T-helper 2 cell (primary cell): ENCODE results near the gene SLC25A5.
A peak's percentile ranks its signal among the peaks of the same experiment; 100 is the strongest.
"Not testable (repeated sequence)": the region's sequence is repeated elsewhere in the genome, so short reads cannot be mapped to it uniquely, and the experiment has no call there.

ENCODE experiments used
- DNase-seq, 5 experiments: peaks; one replicate each; pipeline versions ENCODE4 v3.0.0 to v3.0.0-alpha.2; 2012 to 2022

The SLC25A5 gene

DNA sequence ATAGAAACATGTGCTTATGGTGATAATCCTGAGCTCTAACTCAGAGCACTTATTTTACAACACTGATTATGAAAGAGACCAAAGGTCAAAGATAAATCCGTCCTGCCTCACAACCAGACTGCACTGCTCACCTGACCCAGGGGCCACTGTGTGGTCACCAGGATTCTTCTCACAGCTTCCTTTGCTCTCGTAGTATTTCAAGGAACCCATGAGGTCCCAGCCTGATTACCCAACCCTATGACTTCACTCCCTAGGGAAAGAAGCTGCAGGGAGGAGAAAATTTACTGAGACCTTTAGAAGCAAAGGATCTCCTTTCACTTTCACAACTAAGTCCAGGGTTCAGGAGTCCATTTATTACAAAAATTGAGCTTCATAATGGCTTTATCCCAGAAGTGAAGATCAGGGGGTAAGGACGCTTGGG is 9.6 kb downstream of the SLC25A5 start:
- DNase-seq: no peak

DNA sequence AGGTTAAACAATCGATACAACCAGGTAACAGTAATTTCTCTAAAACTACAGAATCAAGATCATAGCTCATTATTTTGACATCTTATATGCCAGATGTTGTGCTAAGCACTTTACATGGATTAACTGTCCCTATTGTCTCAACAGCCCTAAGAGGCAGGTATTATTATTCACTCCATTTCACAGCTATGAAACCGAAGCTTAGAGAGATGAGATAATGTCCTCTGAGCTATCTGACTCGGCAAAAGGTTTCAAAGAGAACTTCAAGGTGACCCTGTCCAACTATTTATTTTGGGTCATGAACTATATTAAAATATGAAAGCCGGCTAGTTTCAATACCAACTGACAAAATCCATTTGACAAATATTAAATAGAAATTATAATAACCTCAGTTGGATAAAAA is 10.3 kb downstream of the SLC25A5 start:
- DNase-seq: no peak

DNA sequence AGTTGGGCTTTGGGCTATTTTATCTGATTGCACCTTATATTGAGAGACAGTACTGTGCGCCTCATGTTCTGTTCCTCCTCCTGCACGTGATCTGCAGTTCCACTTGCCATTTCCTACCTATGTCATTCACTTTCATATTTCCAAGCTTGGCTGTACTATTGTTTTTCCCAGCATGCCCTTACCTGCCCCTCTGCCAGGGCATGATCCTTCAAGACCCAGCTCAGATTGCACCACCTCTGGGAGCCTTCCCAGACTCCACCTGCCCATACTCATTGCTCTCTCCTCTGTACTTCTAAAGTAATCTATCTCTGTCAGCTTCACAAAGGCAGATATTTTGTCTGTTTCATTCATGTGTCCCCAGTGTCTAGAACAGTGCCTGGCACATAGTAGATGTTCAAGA is 11.6 kb downstream of the SLC25A5 start:
- DNase-seq: no peak

DNA sequence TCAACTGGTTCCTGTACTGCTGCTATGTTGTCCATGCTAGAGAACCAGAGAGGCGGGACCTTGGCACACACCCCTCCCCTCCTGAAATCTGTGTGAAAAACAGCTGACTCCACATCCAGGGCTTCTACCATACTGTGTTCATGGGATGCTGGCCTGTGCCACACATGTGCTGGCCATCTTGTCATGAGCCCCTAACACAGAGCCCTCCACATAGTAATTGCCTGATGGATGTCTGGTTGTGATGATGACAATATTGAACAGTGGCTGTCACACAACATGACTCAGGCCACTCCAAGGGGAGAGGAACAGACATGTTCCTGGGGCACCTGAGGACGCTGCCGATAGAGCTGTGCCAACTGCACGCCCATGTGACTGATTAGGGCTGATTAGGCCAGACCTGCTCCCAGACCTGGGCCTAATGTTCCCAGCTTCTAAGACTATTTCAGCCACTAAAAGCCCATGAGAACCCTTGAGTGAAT is 13.1 kb downstream of the SLC25A5 start:
- no peak for DNase-seq

DNA sequence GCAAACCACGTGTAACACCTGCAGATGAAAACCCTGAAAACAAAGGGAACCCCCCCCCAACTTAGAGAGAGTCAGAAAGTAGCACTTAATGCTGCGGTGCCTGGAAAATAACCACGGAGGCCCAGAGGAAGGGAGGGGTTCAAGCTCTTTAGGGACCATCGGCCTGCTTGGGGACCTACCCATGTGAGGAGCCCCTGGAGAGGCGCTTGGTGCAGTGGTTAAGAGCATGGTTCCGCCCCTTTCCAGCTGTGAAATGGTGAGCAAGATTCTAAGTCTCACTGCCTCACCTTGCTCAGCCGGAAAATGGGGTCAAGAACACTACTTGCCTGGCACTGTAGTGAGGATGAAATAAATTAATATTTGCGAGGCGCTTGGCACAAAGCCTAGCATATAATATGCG is 13.8 kb downstream of the SLC25A5 start:
- DNase-seq: no peak

DNA sequence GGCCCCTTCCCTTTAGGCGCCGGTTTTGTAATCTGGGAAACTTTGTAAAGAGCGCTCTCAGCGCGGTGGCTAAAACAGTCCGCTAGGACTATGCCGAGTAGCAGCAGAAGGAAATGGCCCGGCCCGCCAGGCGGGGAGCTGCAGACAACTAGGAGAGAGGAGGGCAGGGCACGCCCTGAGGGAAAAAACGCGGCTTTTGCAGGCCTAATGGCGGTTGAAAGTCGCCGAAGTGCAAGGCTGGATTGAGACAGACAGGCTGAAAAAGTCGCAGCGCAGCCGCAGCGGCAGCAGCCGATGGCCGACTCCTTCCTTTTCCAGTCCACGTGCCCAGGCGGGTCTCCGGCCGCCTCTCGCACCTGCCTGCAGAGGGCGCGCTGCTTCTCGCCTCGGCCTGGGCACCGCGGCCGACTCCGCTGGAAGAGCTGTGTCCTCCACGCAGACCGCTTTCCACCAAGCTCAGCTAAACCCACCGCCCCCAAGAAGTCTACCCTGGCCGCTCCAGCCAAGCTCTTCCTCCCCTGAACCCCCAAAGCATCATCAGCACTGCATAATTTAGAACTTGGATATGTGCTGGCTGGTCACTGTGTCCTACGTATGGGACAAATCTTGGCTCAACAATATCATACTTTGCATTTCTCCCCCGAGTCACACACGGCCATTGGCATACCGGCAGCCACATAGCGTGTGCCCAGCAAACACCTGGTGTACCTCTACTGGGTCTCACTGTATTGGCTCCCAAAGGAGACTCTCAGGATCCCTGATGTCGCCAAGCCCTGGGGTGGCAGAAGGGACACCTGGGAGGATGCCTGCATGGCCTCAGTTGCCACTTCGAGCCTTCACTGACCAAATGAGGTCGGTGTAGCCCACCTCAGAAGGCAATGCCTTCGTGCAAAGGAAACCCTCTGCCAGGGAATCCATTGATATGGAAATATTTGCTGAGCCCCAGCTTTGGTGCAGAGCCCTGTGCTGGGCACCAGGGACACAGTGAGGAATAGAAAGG is 14.5 kb downstream of the SLC25A5 start:
- peak; percentile 36 to 71 (median 44) for DNase-seq

DNA sequence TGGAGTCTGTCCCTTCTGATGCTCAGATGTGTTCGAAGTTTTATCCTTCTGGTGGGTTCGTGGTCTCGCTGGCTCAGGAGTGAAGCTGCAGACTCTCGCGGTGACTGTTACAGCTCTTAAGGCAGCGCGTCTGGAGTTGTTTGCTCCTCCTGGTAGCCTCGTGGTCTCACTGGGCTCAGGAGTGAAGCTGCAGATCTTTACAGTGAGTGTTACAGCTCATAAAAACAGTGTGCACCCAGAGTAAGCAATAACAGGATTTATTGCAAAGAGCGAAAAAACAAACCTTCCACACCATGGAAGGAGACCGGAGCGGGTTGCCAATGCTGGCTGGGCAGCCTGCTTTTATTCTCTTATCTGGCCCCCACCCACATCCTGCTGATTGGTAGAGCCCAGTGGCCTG is 18.5 kb downstream of the SLC25A5 start:
- no peak for DNase-seq

DNA sequence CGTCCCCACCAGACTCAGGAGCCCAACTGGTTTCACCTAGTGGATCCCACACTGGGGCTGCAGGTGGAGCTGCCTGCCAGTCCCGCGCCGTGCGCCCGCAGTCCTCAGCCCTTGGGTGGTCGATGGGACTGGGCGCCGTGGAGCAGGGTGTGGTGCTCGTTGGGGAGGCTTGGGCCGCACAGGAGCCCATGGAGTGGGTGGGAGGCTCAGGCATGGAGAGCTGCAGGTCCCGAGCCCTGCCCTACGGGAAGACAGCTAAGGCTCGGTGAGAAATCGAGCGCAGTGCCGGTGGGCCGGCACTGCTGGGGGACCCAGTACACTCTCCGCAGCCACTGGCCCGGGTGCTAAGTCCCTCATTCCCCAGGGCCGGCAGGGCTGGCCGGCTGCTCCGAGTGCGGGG is 19.5 kb downstream of the SLC25A5 start:
- DNase-seq: not testable (repeated sequence)

DNA sequence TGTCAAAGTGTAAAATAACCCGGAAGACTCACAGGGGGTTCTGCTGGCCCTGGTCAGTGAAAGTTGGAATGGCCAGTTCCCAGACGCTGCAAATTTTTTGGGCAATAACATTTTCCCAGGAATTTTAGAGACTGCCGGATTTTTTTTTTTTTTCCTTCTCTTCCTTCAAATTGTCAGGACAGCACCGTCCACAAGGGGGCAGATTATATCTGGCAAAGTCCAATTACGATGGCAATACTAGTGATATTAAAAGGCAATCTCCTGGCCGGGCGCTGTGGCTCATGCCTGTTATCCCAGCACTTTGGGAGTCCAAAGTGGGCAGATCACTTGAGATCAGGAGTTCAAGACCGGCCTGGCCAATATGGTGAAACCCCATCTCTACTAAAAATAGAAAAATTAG is 20.5 kb downstream of the SLC25A5 start:
- DNase-seq: peak in 3 of 5 experiments; percentile 1 to 26 (median 12)

DNA sequence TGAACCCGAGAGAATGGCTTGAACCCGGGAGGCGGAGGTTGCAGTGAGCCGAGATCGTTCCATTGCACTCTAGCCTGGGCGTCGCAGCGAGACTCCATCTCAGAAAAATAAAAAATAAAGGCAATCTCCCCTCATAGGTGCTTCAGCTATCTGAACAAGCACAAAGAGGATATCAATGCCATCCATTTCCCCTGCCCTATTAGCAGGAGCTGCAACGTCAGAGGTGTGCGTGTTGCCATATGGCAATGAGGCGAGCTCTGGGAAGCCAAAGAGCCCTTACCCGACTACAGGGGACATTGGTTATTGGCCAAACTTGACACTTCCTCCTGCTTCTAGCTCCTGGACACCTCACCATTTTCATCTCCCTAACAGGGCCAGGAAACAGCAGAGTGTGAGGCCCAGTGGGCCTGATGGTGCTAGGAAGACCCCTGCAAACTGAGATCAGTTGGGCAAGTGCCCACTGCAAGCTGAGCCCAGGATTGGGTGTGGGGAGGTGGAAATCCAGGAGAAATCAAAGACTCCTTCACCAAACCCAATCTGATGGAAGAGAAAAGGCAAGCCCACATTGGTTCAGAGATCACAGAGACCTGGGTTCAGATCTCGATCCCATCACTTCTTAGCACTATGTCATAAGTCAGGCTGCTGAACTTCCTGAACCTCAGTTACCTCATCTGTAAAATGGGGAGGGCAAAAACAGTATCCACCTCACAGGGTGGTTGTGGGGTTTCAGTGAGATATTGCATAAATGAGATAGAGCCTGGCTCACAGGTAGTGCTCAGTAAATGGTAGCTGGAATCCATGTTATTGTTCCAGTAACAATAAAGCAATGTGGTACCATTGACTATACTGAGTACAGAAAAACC is 21.2 kb downstream of the SLC25A5 start:
- DNase-seq: no peak

DNA sequence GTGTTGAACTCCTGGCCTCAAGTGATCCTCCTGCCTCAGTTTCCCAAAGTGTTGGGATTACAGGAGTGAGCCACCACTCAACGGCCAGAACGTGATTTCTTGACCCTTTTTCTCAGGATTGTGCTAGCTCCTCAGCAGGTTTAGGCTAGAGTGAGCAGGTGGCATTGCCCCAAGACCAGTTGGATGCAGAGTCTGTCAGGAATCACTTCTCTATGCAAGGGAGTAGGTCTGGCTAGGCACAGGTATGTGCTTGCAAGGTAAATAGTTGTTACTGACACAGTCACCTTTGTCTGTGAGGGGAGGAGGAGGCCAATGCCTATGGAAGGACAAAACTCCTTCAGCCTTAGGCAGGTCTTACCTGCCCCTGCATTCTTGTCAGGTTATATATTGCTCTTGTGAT is 24.2 kb downstream of the SLC25A5 start:
- DNase-seq: no peak

DNA sequence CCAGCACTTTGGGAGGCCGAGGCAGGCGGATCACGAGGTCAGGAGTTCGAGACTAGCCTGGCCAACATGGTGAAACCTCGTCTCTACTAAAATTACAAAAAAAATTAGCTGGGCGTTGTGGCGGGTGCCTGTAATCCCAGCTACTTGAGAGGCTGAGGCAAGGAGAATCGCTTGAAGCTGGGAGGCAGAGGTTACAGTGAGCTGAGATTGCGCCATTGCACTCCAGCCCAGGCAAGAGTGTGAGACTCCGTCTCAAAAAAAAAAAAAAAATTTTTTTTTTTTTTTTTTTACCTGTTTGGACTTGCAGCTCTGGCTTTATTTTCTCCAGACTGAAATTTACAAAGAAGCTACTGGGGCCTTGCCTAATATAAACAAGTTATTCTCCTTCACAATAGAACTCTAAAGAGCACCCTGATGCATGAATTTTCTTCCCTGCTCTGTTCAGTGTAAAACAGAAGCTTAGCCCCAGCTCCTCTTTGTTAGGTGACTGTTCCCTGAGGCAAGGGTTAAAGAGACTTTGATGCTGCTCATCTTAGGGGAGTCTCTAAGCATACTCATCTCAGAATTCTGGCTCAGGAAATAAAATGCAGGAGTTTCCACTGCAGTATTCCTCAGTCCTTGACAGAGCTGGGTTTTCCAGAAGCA is 25.7 kb downstream of the SLC25A5 start:
- not testable (repeated sequence) for DNase-seq

DNA sequence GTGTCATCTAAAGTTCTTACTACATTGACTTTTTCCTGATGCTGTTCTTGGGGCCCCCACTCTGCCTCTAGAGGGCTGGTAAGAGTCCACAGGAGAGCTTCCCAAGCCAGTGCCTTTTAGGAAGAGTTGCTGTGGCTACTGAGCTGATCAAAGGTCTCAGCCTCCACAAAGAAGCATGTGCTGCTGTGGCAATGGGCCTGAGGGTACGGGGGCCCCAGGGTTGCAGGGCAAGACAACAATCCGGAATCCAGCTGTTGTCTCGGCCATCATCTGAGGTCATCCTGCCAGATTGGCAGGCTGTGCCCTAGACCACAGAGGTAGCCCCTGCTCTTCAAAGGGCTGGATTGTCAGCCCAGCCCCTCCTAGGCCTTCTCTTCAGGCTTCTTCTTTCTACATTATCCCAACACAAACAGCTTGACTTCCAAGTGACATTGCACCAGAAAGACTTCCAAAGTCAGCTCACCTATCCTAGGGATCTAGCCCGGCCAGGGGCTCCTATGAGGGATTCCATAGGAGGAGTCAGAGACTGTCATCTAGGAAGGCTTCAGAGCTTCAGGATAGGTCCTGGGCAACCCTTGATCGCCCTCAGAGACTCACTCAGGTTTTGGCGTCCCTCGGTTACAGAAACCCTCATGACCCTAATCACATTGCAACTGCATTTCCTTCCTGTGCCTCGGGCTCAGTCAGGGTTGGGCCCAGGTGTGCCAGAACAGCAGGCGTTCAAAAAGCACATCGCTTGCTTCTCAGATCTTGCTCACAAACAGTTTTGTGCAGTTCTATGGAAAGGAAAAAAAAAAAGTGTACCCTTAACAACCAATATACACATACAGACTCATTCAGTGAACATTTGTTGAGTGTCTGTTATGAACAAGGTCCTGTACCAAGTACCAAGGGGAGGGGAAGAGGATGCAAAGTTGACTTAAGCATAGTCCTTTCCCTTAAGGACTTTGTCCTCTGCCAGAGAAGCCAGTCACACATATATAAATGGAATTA is 27.8 kb downstream of the SLC25A5 start:
- DNase-seq: peak in 1 of 5 experiments; percentile 30

DNA sequence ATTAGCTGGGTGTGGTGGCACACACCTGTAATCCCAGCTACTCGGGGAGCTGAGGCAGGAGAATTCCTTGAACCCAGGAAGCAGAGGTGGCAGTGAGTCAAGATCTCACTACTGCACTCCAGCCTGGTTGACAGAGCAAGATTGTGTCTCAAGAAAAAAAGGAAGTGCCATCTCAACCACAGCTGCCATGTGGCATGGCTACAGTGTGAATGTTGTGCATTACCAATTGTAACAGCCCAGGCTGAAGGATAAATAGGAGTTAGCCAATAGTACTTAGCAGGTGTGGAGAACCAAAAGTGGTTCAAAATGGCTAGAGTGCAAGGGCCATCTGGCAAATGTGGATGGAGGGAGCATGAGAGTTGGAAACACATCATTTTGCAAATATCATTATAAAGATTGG is 28.9 kb downstream of the SLC25A5 start:
- no peak for DNase-seq

DNA sequence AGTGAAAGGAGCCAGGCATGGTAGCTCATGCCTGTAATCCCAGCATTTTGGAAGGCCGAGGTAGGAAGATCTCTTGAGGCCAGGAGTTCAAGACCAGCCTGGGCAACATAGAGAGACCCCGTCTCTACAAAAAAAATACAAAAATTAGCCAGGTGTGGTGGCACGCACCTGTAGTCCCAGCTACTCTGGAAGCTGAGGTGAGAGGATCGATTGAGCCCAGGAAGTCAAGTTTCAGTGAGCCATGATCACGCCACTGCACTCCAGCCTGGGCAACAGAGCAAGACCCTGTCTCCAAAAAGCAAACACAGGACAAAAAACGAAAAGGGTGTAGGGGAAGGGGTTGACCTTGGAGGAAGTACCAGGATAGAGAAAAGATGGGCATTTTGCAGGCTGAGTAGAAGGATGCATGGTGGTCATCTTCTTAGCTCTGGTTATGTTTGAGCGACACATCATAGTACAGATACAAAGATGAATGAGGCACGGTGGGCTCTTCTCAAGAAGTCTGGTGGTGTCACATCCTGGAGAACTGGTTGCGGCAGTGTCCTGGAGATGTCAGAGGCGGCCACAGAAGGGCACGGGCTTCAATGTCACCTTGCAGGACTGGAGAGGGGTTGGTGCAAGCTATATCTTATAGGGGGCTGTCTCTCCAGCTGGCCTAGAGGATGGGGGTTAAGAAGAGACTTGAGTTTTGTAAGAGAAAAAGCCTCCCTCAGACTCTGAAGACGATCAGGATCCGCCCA is 32.0 kb downstream of the SLC25A5 start:
- no peak for DNase-seq

DNA sequence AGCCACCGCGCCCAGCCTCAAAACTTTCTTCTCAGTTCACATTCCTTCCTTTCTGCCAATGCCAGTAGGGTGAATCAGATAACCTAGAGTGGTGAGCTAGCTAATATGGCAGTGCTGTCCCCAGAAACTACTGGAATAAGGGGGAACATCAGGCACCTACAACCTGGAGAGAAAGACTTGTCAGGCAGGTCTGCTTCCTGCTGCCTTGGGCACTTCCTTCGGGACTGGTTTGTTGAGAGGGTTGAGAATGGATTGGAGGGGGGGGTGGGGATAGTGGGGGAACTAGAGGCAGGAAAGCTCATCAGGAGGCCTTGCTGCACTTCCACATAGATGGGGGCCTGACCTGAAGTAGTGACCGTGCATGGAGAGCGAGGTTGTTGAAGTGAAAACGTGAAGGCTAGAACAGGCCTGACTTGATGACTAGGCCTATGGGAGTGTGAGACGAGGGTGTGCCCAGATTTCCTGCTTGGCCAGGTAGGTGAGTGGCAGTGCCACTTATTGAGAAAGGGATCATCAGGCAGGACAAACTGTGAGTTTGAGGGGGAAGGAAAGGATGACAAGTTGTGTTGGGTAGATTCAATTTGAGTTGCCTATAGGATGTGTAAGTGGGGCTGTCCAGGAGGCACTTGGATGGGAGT is 33.4 kb downstream of the SLC25A5 start:
- DNase-seq: no peak

DNA sequence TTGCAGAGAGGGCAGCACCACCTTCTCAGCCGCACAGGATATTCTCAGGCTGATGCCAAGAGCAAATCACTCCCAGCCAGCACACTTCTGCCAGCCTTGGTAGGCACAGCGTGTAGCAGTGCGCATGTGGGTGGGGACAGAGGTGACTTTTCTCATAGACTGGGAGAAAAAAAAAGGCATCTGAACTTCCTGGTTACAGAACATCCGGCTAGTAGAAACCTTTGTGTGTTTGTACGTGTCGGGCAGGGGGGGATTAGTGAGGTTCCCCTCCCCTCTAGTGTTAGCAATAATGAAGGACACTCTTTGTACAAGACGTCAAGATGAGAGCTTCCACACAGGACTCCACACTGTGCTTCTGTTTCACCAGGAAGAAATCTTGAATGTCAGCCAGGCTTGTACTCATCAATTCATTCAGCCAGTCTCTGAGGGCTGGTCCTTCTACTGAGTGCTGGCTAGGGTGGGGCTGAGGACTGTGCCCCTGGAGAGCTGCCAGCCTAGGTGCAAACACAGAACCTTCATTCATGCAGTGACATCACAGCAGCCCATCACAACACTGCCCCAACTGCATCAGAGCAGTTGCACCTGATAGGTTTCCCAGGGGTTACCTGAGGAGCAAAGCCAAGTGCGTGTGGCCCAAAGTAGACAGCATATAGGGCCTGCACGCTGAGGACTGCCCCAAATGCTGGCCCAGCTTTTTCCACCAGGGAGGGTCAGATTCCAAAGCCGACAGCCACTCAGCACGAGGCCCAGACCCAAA is 34.7 kb downstream of the SLC25A5 start:
- DNase-seq: peak in 2 of 5 experiments; percentile 27 to 49

DNA sequence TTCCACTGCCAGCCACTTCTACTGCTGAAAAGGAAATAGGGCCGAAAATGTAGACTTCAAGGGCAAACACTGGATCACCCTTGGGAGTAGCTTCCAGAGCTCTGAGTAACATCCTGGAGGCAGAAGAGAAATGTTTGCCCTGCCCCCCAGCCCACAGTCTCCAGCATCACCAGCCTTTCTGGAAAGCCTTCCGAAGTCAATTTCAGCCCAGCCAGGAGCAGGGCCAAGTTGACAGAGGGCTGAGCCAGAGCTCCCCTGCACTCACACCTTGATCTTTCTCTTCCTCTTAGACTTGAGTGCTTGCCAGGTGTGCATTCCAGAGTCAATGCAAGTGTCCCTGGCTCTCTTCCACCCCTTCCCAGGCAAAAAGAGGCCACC is 35.2 kb downstream of the SLC25A5 start:
- no peak for DNase-seq

DNA sequence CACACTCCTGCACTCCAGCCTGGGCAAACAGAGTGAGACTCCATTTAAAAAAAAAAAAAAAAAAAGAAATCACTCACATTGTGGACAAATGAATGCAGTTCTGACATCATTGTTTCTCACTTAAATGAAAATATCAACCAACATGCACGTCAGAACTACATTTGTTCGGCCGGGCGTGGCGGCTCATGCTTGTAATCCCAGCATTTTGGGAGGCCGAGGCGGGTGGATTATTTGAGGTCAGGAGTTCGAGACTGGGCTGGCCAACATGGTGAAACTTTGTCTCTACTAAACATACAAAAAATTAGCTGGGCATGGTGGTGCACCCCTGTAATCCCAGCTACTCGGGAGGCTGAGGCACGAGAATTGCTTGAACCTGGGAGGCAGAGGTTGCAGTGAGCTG is 36.9 kb downstream of the SLC25A5 start:
- not testable (repeated sequence) for DNase-seq

DNA sequence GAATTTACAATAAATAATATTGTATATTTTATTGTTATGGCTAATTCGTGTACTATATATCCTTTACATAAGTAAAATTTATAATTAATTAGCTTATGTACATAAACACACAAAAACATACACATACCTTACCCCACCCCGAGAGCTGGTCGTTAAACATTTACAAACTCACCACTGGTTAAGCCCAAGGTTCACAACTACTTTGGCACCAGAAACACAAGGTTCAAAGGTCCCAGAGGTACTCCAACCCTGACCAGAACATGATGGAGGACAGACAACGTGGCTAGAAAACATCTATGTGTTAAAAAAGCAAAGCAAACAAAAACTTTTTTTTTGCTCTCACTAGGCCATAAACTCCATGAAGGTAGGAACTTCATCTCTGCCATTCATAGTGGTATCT is 37.7 kb downstream of the SLC25A5 start:
- DNase-seq: no peak
